Measurements from ENCODE around the gene CAV1.
A peak's percentile ranks its signal among the peaks of the same experiment; 100 is the strongest.
"Not testable (repeated sequence)": the region's sequence is repeated elsewhere in the genome, so short reads cannot be mapped to it uniquely, and the experiment has no call there.

The CAV1 gene

GRCh38 chr7:116582164-116582732 is 57.4 kb downstream of the CAV1 start:
- no peak for DNase-seq (ENCODE audit: low read depth in 2 of 2)

DNA sequence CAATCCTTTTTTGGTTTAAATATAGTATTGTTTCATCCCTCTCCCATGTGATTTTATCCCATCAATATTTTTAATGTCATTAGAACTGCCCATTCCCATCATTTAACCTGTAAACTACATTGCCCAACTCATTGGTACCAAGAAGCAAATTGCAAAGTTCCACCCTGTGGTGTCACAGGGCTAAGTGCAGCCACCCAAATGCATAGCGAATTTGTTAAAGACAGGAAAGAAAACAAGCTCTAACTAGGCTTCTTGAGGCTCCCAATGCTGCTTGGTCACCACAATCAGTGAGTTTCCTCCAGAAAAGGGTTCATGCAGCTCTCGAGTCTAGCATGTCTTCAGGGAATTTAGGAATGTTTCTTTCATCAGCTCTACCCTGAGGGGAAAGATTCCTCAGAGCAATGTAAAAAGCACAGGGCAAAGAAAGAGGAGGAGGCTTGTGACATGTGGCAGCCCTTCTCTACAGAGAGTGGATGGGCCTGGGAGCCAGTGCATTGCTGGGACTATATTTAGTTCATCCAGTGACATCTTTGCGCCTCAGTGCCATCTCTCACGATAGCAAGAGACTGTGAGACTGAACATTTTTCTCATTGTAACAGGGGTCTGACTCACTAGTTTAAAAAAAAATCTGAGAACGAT is 58.1 kb downstream of the CAV1 start:
- DNase-seq (ENCODE audit: low read depth in 2 of 2) = peak; percentile 70 to 71

DNA sequence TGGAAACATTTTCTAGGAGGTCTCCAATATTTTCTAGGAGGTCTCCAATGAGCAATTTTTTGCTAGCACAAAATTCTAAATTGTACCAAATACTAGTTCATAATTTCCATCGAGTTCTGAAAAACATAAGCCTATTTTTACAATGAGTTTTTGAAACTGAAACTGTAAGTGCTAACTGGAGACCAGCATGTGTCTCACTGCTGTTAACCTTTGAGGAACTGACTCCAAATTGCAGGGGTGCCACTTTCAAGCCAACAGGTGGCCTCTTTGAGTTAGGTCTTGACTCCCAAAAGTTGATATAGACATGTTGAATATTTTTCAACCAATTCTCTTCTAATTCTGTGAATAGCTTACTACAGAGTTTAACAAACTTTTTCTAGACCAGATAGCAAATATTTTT is 58.8 kb downstream of the CAV1 start:
- no peak for DNase-seq (ENCODE audit: low read depth in 2 of 2)

DNA sequence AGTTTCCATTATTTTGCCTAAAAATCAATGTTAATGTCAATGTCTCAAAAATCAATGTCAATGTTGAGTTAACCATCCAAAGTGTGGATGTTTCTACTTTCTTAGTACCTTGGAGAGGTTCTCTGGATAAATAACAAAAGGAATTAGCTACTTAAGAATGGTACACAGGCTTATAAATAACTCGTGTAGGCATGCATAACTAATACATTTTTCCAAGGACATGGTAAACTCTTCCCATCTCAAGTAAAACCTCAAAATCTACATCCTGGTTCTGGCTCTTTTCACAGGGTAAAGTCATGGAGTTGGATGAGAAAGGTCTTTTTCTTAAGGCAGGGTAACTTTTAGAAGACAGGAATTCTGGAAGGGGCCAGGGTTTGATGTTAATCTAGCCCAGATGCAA is 59.9 kb downstream of the CAV1 start:
- no peak for DNase-seq (ENCODE audit: low read depth in 2 of 2)

- no peak for DNase-seq (ENCODE audit: low read depth in 2 of 2)
Observed at GRCh38 chr7:116585392-116585791, 60.6 kb downstream of the CAV1 start.

DNA sequence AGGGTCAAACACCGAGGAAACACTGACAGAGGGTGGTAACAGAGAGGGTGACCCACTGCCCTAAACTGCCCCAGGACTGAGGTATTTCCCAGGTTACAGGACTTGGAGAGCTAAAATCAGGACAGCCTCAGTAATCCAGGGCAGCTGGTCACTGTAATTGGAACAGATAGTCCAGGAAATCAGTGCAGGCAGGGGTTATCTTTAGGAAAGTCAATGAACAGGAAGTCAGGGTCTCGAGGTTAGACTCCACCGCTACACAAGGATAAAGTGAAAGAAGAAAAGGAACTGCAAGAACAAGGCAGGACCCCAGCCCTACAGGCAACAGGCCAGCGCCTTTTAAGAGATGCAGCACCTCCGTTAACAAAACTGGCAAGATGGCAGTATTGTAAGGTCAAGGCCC is 61.1 kb downstream of the CAV1 start:
- DNase-seq (ENCODE audit: low read depth in 2 of 2) = no peak

GRCh38 chr7:116587200-116587599 is 62.4 kb downstream of the CAV1 start:
- DNase-seq (ENCODE audit: low read depth in 2 of 2) = not testable (repeated sequence)

- DNase-seq (ENCODE audit: low read depth in 2 of 2) = no peak
Observed at GRCh38 chr7:116588225-116588624, 63.4 kb downstream of the CAV1 start.

GRCh38 chr7:116588641-116589594 is 64.1 kb downstream of the CAV1 start:
- DNase-seq (ENCODE audit: low read depth in 2 of 2) = no peak

DNA sequence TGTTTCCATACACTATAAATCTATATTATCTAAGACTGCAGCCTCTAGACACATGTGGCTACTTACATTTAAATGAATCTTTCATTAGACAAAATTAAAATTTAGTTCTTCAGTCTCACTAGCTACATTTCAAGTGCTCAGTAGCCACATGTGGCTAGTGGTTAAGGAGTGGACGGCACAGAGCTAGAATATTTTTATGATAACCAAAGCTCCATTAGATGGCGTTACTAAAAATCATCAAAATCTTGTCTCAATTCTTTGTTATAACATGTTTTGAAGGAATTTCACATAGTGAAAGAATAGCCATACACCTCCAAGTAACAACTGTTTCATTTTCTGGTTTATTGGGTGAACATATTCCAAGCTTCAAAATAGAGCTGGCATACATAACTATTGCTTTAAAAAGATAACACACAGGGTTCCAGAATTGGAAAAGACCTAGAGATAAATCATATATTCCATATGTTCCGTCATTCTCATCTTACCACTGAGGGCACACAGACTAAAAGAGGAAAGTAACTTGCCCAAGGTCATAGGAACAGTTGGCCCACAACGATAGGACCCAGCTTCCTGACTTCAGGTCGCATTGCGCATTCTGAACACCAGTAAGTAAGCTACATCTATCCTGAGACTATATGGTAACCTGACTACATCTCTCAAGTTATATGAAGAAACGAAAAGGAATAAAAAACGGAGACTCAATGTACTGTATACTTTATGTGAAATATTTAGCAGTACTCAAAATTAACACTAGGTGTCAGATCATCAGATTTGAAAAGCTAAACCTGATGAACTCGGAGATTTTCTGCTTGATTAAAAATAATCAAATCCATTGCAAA is 66.6 kb downstream of the CAV1 start:
- no peak for DNase-seq (ENCODE audit: low read depth in 2 of 2)

- DNase-seq (ENCODE audit: low read depth in 2 of 2) = no peak
Observed at GRCh38 chr7:116592041-116592355, 67.2 kb downstream of the CAV1 start.

DNA sequence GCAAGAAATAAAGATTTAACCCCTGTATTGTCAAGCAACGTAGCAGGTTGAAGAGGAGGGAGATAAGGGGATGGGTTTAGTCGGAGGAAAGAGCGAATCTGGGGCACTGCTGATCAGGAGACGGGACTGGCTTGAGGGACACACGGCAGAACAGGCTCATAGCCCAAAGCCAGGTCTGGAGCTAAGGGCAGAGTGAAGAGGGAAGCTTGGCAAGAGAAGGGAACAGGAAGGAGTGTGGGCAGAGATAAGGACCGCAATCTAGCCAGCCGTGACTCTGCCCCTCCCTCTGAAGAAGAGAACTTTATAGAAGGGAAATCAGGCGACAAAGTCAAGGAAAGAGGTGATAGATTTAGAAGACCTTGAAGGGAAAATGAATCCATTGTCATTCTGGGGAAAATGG is 67.6 kb downstream of the CAV1 start:
- DNase-seq (ENCODE audit: low read depth in 2 of 2) = no peak

DNA sequence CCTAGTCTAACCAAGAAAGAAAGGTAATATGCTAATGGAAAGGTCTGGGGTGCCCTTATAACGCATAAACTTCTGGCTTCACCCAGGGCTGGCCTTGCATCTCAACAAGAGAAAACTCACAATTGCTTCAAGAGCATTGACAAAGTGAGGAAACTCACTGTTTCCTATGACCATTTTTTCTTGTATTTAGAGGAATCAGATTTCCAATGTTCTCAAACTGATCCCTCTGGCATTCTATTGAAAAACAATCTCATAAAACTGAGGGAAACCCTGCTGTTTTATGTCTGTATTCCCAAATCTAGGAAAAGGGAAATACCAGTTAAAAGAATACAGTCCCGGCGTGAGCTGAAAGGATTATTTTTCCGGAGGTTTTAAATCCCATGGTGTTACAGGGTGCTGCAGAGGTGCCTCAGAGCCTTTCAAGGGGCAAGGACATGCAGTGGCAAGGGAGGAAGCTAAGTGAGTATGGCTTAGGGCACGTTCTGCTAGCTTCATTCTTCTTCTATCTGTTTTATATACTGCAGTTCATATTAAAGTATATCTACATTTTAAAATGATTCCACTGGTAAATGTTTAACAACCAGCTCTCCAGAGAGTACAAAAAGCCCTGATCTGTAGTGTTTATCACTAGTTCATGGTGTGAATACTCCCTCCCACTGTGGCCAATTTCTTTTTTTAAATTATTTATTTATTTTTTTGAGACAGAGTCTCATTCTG is 68.7 kb downstream of the CAV1 start:
- no peak for DNase-seq (ENCODE audit: low read depth in 2 of 2)

DNA sequence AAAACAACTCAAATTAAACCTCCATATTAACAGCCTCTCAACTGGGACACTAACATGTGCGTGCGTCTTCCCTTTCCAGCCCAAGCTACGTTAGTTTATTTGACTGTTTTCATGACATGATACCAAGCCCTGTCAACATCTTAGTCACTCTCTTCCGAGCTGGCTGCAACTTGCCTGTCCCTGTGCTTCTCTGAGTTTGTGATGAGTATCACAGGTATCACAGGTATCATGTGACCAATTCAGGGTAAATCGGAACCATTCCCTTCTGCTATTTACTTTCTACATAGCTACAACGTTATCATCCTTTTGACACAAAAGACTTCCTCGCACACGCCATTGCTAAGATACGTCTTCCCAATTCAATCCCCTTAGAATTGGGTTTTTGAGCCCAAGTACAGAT is 70.2 kb downstream of the CAV1 start:
- no peak for DNase-seq (ENCODE audit: low read depth in 2 of 2)

- no peak for DNase-seq (ENCODE audit: low read depth in 2 of 2)
Observed at GRCh38 chr7:116597384-116597783, 72.5 kb downstream of the CAV1 start.

DNA sequence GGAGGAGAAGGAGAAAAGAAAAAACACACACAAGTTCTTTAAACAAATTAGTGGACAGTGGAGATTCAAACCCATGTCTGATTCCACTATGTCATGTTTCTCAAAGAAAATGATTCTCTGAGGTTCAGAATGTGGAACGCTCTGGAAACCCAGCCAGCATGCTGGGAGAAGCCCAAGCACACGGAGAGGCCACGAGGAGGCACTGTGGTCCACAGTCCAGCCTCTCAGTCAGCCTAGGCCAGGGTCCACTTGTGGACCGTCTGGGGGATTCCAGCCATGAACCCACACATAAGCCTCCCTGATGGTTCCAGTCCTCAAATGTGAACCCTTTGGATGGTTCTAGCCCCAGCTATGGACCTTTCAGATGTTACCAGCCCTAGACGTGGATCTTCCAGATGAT is 73.4 kb downstream of the CAV1 start:
- DNase-seq (ENCODE audit: low read depth in 2 of 2) = no peak

DNA sequence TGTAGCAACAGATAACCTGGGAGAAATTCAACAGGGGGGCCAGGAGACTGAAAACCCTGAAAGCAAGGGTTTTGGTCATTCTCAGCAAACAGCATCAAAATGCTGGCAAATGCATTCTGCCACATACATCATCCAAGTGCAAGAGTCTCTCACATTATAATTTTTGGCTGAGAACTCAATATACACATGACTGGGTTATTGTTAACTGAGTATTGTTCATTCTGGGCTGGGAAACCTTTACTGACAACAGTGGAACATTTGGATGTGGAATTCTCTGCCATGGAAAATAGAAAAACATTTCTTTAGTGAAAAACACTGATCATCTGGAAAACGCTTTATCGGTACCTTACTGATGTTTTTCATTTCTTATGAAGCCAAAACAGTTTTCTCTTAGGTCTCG is 74.0 kb downstream of the CAV1 start:
- DNase-seq (ENCODE audit: low read depth in 2 of 2) = no peak

GRCh38 chr7:116601426-116601825 is 76.6 kb downstream of the CAV1 start:
- DNase-seq (ENCODE audit: low read depth in 2 of 2) = no peak

- no peak for DNase-seq (ENCODE audit: low read depth in 2 of 2)
Observed at GRCh38 chr7:116607299-116607698, 82.5 kb downstream of the CAV1 start.

DNA sequence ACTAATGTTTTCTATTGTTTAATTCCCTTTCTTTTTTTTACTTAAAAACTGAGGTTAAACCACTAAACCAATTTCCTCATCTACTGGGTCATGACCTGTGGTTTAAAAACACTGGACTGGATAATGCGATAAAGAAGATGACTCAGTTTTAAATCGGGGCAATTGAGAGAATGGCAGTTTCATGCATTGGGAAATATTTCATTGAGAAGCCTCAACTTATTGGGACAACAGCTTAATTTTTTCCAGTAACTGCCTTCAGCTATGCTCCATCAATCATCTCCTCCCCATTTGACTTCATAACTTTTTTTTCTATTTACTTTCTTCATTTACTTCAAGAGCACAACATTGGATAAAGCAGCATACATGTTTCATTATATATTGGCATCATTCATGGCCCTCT is 85.4 kb downstream of the CAV1 start:
- DNase-seq (ENCODE audit: low read depth in 2 of 2) = no peak

- no peak for DNase-seq (ENCODE audit: low read depth in 2 of 2)
Observed at GRCh38 chr7:116610721-116611120, 85.9 kb downstream of the CAV1 start.
